T-helper 2 cell treated with Interferon-gamma antibody and Interleukin-4, amounts not matched to agents 100 ng/mL and 5 ng/mL, for 36 hours (primary cell): ENCODE data around the gene PRH2. TPM values are rescaled to one million over a fixed set of nuclear protein-coding genes. Genes with fewer than 3 reads are reported as not detected.

Experiments
- intact Hi-C: fragments of 100-400 bp; cut with micrococcal nuclease; formaldehyde crosslinking; loops from one replicate; pipeline ENCODE4 v1.15.1; 2023
- total RNA-seq: library from RNA; stranded (reverse); gene quantifications from 2 replicates; pipeline ENCODE4 v1.2.3, GENCODE V29; 2022

Gene PRH2
- not detected in 2 replicates for total RNA-seq

DNA sequence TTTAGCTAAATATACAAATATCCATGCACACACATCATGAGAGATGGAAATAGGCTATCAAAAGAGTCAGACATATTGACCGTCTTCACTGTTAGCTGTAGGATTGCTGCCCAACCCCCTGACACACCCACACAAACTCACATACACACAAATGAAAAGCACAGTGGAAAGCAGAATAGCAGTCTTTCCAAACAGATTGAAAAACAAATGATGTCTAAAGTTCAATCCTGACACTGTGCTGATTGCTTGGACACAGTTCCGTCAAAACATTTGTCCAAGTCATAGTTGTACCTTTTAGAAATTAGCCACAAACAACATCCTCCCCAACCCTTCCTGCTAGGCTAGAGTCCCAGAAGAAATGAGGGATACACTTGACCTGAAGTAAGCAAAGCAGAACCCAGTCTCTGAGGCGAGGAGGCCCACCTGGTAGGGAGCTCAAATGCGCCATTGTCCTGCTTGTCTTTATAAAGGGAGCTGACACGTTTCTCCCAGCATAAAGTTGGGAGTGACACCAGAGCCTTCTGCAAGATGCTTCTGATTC, at the start of gene PRH2:
Gene PRH2 (plus strand): TSS at position 491 of the 541 bp plus-strand sequence. CDS start 38 bp downstream, at position 529.
- intact Hi-C loops: no loop called here

DNA sequence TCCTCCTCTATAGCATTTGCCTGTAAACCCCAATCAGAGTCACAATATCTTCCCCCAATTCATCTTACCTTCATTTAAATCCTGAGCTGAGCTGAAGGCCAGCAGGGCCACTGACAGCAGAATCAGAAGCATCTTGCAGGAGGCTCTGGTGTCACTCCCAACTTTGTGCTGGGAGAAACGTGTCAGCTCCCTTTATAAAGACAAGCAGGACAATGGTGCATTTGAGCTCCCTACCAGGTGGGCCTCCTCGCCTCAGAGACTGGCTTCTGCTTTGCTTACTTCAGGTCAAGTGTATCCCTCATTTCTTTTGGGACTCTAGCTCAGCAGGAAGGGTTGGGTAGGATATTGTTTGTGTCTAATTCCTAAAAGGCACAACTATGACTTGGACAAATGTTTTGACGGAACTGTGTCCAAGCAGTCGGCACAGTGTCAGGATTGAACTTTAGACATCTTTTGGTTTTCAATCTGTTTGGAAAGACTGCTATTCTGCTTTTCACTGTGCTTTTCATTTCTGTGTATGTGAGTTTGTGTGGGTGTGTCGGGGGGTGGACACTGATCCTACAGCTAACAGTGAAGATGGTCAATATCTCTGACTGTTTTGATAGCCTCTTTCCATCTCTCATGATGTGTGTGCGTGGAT, 44.8 kb upstream of the PRH2 start, which contains the start of gene PRH1:
Gene PRH1 (minus strand): TSS at position 170 of the 640 bp plus-strand sequence. CDS start 38 bp downstream, at position 132.
- intact Hi-C loops: no loop called here

- intact Hi-C loops: no loop called here
Observed at GRCh38 chr12:10889226-10889625, 39.8 kb upstream of the PRH2 start.

- intact Hi-C loops: no loop called here
Observed at GRCh38 chr12:10891937-10892336, 37.1 kb upstream of the PRH2 start.

- intact Hi-C loops: no loop called here
Observed at GRCh38 chr12:10896854-10897253, 32.2 kb upstream of the PRH2 start.

GRCh38 chr12:10900530-10900929, 28.5 kb upstream of the PRH2 start:
- intact Hi-C loops: no loop called here

DNA sequence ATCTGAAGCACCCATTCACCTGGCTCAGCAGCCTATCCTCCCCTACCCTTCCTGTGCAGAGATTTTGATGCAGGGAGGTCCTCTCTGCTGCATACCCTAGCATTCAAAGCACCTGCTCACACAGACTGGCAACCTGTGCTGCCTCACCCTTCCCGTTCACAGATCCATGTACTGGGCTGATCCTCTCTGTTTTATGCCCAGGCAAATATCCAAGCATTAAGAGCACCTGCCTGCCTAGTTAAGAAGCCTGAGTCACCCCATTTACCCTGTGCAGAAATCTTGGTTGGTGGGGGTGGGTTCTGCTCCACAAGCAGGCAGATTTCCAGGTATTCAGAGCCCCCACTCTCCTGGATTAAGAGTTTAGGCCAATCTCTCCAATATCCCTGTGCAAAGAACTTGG, 28.1 kb upstream of the PRH2 start:
- intact Hi-C loops: no loop called here

- intact Hi-C loops: no loop called here
Observed at GRCh38 chr12:10901427-10901826, 27.6 kb upstream of the PRH2 start.

DNA sequence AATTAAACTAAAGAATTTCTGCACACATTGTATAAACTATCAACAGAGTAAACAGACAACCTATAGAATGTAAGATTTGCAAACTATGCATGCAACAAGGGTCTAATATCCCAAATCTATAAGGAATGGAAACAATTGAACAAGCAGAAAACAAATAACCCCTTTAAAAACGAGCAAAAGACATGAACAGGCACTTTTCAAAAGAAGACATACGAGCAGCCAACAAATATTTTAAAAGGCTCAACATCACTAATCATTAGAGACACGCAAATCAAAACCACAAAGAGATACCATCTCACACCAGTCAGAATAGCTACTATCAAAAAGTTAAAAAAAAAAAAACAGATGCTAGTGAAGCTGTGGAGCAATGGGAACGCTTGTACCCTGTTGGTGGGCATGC, 24.4 kb upstream of the PRH2 start:
- intact Hi-C loops: no loop called here

DNA sequence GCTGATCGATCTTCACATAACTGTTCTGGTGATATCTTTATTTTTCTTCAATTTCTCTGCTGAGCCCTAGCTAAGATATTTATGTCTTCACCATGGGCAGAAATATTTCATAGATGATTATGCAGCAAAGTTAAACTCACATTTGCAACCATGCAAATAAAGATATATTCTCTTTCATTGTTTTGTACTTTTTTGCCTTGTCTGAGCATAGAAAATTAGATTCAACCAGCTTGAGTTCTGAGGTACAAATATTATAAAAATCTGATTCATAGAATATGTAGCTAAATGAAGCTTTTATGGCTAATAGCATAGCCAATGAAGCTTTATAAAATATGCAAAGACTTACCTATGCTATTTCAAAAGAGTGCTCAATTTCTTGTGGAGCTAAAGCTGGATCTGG, 19.6 kb upstream of the PRH2 start, which contains the start of gene TAS2R13:
Gene TAS2R13 (minus strand): TSS at position 101 of the 400 bp plus-strand sequence. CDS start 264 bp downstream, outside the sequence.
- intact Hi-C loops: no loop called here

GRCh38 chr12:10910380-10910779, 18.7 kb upstream of the PRH2 start:
- intact Hi-C loops: no loop called here

- intact Hi-C loops: no loop called here
Observed at GRCh38 chr12:10919809-10920208, 9.2 kb upstream of the PRH2 start.

DNA sequence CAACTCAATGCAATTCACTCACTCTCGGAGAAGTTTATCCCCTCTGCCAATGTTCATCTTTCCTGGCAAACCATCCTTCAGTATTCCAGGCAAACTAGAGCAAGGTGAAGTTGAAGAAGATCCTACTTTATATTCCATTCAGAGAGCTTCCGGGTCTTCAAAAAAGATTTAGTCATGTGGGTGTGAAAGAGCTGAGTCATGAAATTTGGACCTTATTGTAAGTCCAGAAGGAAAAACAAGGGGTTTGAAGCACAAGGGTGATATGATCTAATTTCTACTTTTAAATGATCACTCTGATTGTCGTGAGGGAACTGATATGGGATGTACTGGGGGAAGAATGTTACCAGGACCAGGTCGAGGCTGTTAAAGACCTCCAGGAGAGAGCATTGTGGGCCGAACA, 2.8 kb upstream of the PRH2 start:
- intact Hi-C loops: no loop called here

- intact Hi-C loops: no loop called here
Observed at GRCh38 chr12:10936506-10936905, 7.5 kb downstream of the PRH2 start.

DNA sequence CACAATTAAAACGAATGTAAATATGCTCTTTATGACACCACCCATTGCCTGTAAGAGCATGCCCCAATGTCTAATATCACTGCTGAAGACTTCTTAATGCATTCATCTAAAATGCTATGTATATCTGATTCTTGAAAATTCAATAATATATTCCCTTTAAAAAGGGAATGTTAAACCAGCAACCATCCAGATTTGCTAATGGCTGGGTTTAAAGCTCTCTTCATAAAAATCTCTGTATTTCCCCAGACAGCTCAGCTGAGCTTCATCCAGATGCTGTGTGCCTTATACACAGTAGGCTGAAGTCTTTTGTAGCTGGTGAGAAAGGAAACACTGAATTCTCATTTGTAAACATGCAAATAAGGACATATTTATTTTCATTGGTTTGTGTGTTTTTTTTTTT, 10.1 kb downstream of the PRH2 start, which contains the start of gene TAS2R14:
Gene TAS2R14 (minus strand): TSS at position 101 of the 400 bp plus-strand sequence. CDS start 56 bp downstream, at position 45.
- intact Hi-C loops: no loop called here

GRCh38 chr12:10940389-10940788, 11.4 kb downstream of the PRH2 start:
- intact Hi-C loops: no loop called here

GRCh38 chr12:10941369-10941768, 12.3 kb downstream of the PRH2 start:
- intact Hi-C loops: no loop called here

- intact Hi-C loops: no loop called here
Observed at GRCh38 chr12:10941916-10942607, 13.0 kb downstream of the PRH2 start.

GRCh38 chr12:10943167-10943566, 14.1 kb downstream of the PRH2 start:
- intact Hi-C loops: no loop called here

- intact Hi-C loops: no loop called here
Observed at GRCh38 chr12:10952645-10953044, 23.6 kb downstream of the PRH2 start.

- intact Hi-C loops: no loop called here
Observed at GRCh38 chr12:10956085-10956484, 27.0 kb downstream of the PRH2 start.

DNA sequence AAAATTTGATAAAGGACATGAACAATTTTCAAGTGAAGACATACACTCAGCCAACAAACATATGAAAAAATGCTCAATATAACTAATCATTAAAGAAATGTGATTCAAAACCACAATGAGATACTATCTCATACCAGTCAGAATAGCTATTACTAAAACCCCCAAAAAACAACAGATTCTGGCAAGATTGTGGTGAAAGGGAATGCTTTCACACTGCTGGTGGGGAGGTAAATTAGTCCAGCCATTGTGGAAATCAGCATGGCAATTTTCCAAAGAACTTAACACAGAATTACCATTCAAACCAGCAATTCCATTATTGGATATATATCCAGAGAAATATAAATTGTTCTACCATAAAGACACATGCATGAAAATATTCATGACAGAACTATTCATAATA, 28.7 kb downstream of the PRH2 start:
- intact Hi-C loops: no loop called here
